ENCODE results near the gene SHOC2.

DNA sequence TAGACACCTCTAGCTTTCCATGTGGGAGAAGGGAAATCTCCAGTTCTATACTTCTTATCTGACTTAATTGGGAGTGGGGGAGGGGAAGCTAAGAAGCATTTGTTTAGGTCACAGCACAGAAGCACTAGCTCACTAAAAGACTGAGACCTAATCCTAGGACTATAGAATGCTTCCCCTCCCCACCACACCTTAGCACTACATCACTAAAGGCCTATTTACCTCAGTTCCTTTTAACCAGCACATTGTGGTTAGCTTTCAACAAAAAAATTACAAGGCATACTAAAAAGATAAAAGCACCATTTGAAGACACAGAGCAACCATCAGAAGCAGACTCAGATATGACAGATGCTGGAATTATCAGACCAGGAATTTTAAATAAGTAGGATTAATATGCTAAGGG, 103.7 kb downstream of the SHOC2 start:
- TF ChIP-seq CTCF (IDR thresholded peaks at IDR 0.05), result no peak
- TF ChIP-seq POLR2A (IDR thresholded peaks at IDR 0.05), result no peak
